ENCODE results near the gene UCP3. TPM values are rescaled to one million over a fixed set of nuclear protein-coding genes. Genes with fewer than 3 reads are reported as not detected.

The UCP3 gene
- total RNA-seq, 1 donor from 2014 or later = 5.7 TPM

DNA sequence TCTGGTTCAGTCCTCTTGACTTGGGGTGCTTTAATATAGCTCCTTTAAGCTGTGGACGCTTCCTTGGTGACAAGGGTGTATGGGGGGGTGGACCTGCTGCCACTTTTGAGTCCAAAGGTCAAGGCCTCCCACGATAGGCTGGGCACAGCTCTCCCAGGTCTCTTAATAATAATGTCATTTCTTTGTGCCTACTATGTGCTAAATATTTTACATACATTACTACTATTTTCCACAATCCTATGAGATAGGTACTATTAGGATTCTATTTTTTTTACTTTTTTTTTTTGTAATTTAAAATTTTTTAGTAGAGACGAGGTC is 304 bp upstream of the UCP3 start:
- Mint-ChIP-seq H3K36me3 (ENCODE audit: low read depth) (peaks cover 5% of the 10 kb centered on the region), H3K9me3 (no peaks in the 10 kb centered on the region), H3K27me3 (no peaks in the 10 kb centered on the region), H3K4me3 (no peak overlapping the region), H3K4me1 (peaks cover 69% of the 10 kb centered on the region), H3K27ac (peak overlapping the region; percentile 50)
- ATAC-seq (ENCODE audit: low read depth) = no peak
- CTCF ChIA-PET = no interaction called here
- POLR2A ChIA-PET = interaction anchor here (2.3 kb wide), 1 partner anchor 29 kb away, joined by 11 read pairs; no protein-coding TSS in a partner anchor
- no peak for DNase-seq
- intact Hi-C loops (cut with micrococcal nuclease) = no loop called here
- TF ChIP-seq, protein P1, sequence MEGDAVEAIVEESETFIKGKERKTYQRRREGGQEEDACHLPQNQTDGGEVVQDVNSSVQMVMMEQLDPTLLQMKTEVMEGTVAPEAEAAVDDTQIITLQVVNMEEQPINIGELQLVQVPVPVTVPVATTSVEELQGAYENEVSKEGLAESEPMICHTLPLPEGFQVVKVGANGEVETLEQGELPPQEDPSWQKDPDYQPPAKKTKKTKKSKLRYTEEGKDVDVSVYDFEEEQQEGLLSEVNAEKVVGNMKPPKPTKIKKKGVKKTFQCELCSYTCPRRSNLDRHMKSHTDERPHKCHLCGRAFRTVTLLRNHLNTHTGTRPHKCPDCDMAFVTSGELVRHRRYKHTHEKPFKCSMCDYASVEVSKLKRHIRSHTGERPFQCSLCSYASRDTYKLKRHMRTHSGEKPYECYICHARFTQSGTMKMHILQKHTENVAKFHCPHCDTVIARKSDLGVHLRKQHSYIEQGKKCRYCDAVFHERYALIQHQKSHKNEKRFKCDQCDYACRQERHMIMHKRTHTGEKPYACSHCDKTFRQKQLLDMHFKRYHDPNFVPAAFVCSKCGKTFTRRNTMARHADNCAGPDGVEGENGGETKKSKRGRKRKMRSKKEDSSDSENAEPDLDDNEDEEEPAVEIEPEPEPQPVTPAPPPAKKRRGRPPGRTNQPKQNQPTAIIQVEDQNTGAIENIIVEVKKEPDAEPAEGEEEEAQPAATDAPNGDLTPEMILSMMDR (IDR thresholded peaks at IDR 0.05) = no peak

DNA sequence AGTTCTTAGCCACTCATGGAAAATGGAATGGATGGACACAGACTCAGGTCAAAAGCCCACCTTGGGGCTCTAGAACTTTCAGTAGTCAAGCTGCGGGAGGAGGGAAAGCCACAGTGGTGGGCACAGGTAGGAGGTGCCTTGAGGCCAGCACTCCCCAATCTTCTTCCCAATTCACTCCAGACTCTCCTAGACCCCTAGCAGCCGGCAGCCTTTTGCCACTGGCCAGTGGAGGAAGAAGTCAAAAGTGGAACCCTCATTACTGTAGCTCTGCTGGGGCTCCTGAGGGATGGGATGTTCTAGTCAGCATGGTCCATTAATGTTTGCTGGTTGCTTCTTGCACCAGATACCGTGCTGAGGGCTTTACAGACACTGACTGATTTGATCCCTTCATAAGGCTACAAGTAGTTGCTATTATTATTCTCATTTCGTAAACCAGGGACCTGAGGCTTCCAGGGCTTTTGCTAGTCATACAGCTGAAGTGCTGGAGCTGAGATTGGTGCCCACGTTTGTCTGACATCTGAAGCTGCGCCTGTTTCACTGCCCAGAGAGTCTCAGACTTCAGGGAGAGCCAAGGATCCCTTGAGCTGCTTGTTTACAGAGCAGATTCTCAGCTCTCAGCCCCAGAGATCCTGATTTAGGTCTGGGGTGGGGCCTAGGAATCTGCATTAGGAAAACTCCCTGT is 1.1 kb downstream of the UCP3 start:
- Mint-ChIP-seq H3K4me3 (no peak overlapping the region), H3K36me3 (ENCODE audit: low read depth) (peaks cover 15% of the 10 kb centered on the region)

GRCh38 chr11:74006743-74007304 is 2.1 kb downstream of the UCP3 start:
- Mint-ChIP-seq H3K36me3 (ENCODE audit: low read depth) (peaks cover 20% of the 10 kb centered on the region), H3K4me1 (peaks cover 47% of the 10 kb centered on the region), H3K9me3 (no peaks in the 10 kb centered on the region), H3K27me3 (no peaks in the 10 kb centered on the region), H3K27ac (no peak overlapping the region), H3K4me3 (no peak overlapping the region)
- CTCF ChIA-PET = no interaction called here
- DNase-seq (no peak), ATAC-seq (ENCODE audit: low read depth) (no peak)
- TF ChIP-seq, protein P1 (IDR thresholded peaks at IDR 0.05) = no peak
- intact Hi-C loops (cut with micrococcal nuclease) = no loop called here
- POLR2A ChIA-PET = interaction anchor here (1.9 kb wide), 1 partner anchor 25 kb away, joined by 12 read pairs; the partner anchor contains the start of gene UCP2

More for the DNA sequence above, 1.1 kb downstream of the UCP3 start:
- intact Hi-C loops (cut with micrococcal nuclease) = no loop called here
- DNase-seq (no peak), ATAC-seq (ENCODE audit: low read depth) (no peak)
- POLR2A ChIA-PET = interaction anchor here (1.9 to 2.3 kb wide), 2 partner anchors 26 to 28 kb away, joined by 11 to 12 read pairs; partner anchors contain the start of gene UCP2
- TF ChIP-seq, protein P1 (IDR thresholded peaks at IDR 0.05) = no peak
- no peak overlapping the region for H3K27ac Mint-ChIP-seq
- H3K27me3 Mint-ChIP-seq = no peaks in the 10 kb centered on the region
- H3K4me1 Mint-ChIP-seq = peaks cover 57% of the 10 kb centered on the region
- CTCF ChIA-PET = no interaction called here
- no peaks in the 10 kb centered on the region for H3K9me3 Mint-ChIP-seq

GRCh38 chr11:74005721-74006517 is 3.0 kb downstream of the UCP3 start:
- no peak for DNase-seq
- intact Hi-C loops (cut with micrococcal nuclease) = loop anchor here (1.0 to 2.0 kb wide), 2 partner anchors 9 to 15 kb away; no protein-coding TSS in a partner anchor
- ATAC-seq (ENCODE audit: low read depth) = no peak
- ChIA-PET CTCF (interaction anchor here (1.4 to 1.8 kb wide), 2 partner anchors 26 to 41 kb away, joined by 3 to 7 read pairs; no protein-coding TSS in a partner anchor), POLR2A (interaction anchor here (1.0 to 2.1 kb wide), 8 partner anchors 8 to 36 kb away, joined by 3 to 13 read pairs (median 6); partner anchors contain the start of gene UCP2)
- Mint-ChIP-seq H3K9me3 (no peaks in the 10 kb centered on the region), H3K36me3 (ENCODE audit: low read depth) (peaks cover 25% of the 10 kb centered on the region), H3K4me3 (no peak overlapping the region), H3K27me3 (no peaks in the 10 kb centered on the region), H3K27ac (peak overlapping the region; percentile 75), H3K4me1 (peaks cover 44% of the 10 kb centered on the region)
- TF ChIP-seq, protein P1 (IDR thresholded peaks at IDR 0.05) = no peak
